SK-N-MC (cell line): ENCODE measurements around the gene SHISA7.
"Not testable (repeated sequence)": the region's sequence is repeated elsewhere in the genome, so short reads cannot be mapped to it uniquely, and the experiment has no call there.

ENCODE experiments used
- DNase-seq: peaks from one replicate; pipeline ENCODE4 v3.0.0-alpha.2; 2011; ENCODE audit warnings: low read depth, low spot score
- H3K27ac ChIP-seq: fragments of 200-600 bp; sonication (generic); 2 replicates; pipeline ENCODE4 v1.5.1; 2016; ENCODE audit warnings: mixed run types
- H3K36me3 ChIP-seq: fragments of 200-600 bp; sonication (generic); 2 replicates; pipeline ENCODE4 v1.6.1; 2017; ENCODE audit warnings: antibody characterized with exemption, low read length, mixed read lengths; ENCODE audit not compliant: insufficient read depth
- H3K4me3 ChIP-seq: fragments of 200-600 bp; sonication (generic); 2 replicates; pipeline ENCODE4 v1.5.1; 2016
- H3K9ac ChIP-seq: fragments of 200-600 bp; sonication (generic); 2 replicates; pipeline ENCODE4 v1.8.0; 2017; ENCODE audit warnings: mixed run types, mixed read lengths; ENCODE audit not compliant: insufficient read length
- H3K9me3 ChIP-seq: fragments of 200-600 bp; sonication (generic); 2 replicates; pipeline ENCODE4 v1.6.1; 2017; ENCODE audit warnings: low read depth, mild to moderate bottlenecking, antibody characterized with exemption, low read length, moderate library complexity, mixed read lengths
- EZH2 ChIP-seq: fragments of 200-600 bp; sonication (generic); IDR thresholded peaks from one replicate; pipeline ENCODE4 v1.6.1; 2017; ENCODE audit warnings: antibody characterized with exemption
- FOXP2 ChIP-seq: optimal IDR thresholded peaks from 2 replicates; pipeline ENCODE3; 2011; ENCODE audit warnings: mild to moderate bottlenecking, moderate library complexity; ENCODE audit not compliant: insufficient read depth; ENCODE audit errors: extremely low read length, control extremely low read depth
- POLR2AphosphoS5 ChIP-seq: IDR thresholded peaks from 2 replicates; pipeline ENCODE4 v1.6.1; 2012; ENCODE audit warnings: mild to moderate bottlenecking, low read depth, low read length, borderline replicate concordance

SHISA7 gene

DNA sequence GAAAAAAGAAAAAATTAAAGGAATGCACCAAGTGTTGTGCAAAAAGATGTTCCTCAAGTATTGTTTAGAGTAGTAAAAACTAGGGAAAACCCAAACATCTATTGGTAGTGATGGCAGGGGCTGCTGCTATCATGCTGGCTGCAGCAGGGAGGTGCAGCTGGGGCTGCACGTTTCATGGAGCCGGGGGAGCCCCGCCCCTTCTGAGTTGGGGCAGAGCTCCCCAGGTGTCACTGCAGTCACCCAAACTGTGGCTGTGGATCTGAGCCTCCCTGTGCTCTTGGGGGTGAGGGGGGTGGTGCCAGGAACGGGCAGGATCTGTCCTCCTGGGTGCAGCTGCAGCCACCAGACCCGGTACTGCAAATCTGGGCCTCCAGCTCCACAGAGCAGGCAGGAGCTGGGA lies 24.0 kb downstream of the SHISA7 start:
- H3K9me3 ChIP-seq = no peaks in the 10 kb centered on the region
- H3K9ac ChIP-seq = no peak overlapping the region
- no peak overlapping the region for H3K4me3 ChIP-seq
- H3K27ac ChIP-seq = no peak overlapping the region
- DNase-seq = no peak
- TF ChIP-seq POLR2AphosphoS5 (no peak), FOXP2 (no peak), EZH2 (no peak)
- no peaks in the 10 kb centered on the region for H3K36me3 ChIP-seq

DNA sequence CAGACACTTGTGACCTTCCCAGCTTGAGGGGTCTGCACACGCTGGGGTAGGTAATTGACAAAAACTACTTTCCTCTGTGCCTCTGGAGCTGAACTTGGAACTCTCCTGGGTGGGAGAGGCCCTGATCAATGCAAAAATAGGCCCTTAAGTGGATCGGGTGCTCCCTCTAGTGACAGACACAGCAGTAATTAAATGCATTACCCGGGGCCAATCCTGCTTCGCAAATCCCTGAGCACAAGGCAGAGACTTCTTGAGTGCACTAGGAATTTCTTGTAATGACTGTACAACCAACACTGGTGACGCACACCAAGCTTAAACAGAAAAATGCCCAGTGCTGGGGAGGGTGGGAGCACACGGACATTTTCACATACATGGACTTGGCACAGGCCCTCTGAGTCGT lies 24.9 kb downstream of the SHISA7 start:
- Histone ChIP-seq H3K36me3 (no peaks in the 10 kb centered on the region), H3K9ac (no peak overlapping the region), H3K27ac (no peak overlapping the region), H3K4me3 (no peak overlapping the region), H3K9me3 (no peaks in the 10 kb centered on the region)
- TF ChIP-seq EZH2 (no peak), POLR2AphosphoS5 (no peak), FOXP2 (no peak)
- peak; percentile 73 for DNase-seq

DNA sequence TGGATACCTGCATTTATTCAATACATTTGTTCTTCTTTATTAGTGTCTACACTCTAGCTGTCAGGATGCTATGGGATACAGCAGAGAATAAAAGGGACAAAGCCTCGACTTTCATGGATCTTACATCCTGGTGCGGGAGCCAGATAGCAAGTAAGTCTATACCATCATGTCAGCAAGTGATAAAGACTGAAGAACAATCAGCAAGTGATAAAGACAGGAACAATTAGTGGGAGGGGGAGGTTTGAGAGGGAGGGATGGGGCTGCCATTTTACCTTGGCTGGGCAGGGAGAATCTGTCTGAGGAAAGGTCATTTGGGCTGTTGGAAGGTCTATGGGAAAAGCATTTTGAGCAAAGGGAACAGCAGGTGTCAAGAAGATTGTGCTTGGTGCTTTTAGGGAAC lies 32.9 kb downstream of the SHISA7 start:
- no peak overlapping the region for H3K4me3 ChIP-seq
- no peak overlapping the region for H3K27ac ChIP-seq
- no peak for DNase-seq
- TF ChIP-seq EZH2 (no peak), FOXP2 (no peak), POLR2AphosphoS5 (no peak)
- no peaks in the 10 kb centered on the region for H3K9me3 ChIP-seq
- H3K9ac ChIP-seq = no peak overlapping the region
- H3K36me3 ChIP-seq = peaks cover 16% of the 10 kb centered on the region

DNA sequence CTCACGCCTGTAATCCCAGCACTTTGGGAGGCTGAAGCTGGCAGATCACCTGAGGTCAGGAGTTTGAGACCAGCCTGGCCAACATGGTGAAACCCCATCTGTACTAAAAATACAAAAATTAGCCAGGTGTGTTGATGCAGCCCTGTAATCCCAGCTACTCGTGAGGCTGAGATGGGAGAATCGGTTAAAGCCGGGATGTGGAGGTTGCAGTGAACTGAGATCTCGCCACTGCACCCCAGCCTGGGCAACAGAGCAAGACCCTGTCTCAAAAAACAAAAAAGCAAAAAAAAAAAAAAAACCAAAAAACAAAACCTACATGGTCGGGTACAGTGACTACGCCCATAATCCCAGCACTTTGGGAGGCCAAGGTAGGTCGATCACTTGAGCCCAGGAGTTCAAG lies 33.9 kb downstream of the SHISA7 start:
- H3K27ac ChIP-seq = peak overlapping the region; percentile 100; the same call in 1 of the 2 replicates
- not testable (repeated sequence) for DNase-seq, H3K9me3 ChIP-seq, H3K4me3 ChIP-seq, H3K9ac ChIP-seq
- H3K36me3 ChIP-seq = peaks cover 23% of the 10 kb centered on the region

DNA sequence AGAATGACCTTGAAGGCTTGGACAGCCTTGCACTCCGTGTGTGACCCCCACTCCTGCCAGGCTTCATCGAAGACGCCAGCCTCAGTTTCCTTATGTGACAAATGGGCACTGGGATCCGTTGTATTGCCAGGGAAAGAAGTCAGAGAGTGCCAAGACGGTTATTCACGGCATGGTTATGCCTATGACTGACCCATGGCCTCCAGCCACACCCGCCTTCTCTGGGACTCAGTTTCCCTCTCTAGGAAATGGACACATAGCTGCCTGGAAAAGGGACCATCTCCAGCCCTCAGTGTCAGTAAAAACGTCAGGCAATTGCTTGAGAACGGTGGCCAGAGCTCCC lies 34.6 kb downstream of the SHISA7 start:
- TF ChIP-seq POLR2AphosphoS5 (no peak), FOXP2 (no peak), EZH2 (no peak)
- Histone ChIP-seq H3K4me3 (peak overlapping the region; percentile 55), H3K27ac (peak overlapping the region; percentile 100), H3K36me3 (peaks cover 29% of the 10 kb centered on the region), H3K9me3 (no peaks in the 10 kb centered on the region), H3K9ac (peak overlapping the region; percentile 72)
- no peak for DNase-seq

DNA sequence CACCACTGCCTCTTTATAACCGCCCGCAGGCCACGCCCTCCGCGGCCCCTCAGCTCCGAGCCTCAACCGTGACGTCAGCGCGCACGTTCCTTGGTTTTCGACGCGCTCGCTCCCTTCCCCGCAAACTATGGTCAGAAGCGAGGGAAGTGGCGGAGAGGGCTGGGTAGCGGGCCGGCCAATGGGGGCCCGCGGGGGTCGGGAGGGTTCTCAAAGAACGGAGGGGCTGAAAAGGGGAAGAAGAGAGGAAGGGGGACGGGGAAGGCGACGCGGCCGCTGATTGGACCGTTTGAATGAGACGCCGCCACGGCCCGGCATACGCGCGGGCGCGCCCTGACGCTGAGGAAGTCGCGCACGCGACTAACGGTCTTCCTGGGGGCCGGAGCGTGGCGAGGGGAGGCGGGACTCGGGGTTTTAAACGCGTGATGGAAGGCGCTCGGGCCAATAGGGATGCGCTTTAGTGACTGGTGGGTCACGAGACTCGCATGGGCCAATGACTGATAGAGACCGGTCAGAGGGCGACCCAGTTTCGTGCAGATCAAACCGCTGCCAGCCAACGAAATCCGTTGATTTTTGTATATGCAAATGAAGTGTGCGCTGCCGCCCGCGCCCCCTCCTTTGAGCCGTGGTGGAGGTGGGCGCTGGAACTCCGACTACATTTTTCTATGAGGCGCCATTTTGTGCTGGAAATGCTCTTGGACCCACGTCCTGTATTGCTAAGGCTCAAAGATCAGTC lies 35.1 kb downstream of the SHISA7 start:
- peak; percentile 98 for DNase-seq
- Histone ChIP-seq H3K9me3 (no peaks in the 10 kb centered on the region), H3K36me3 (peaks cover 34% of the 10 kb centered on the region), H3K27ac (peak overlapping the region; percentile 100), H3K4me3 (peak overlapping the region; percentile 97), H3K9ac (peak overlapping the region; percentile 99)
- TF ChIP-seq FOXP2 (no peak), POLR2AphosphoS5 (no peak), EZH2 (no peak)

DNA sequence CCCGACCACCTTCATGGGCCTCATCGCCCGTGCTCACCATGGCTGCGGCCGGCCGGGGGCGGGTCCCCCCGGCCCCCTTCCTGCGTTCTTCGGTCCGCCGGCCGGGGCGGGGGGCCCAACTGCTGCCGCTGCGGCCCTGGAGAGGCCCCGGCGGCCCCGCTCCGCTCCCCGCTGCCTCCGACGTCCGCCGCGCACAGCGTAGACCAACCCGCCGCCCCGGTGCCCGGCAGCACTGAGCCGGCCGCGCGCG lies 35.6 kb downstream of the SHISA7 start, which contains the start of gene UBE2S:
Gene UBE2S (minus strand): TSS at position 239 of the 250 bp plus-strand sequence. CDS start 199 bp downstream, at position 40.
- DNase-seq, H3K9me3 ChIP-seq: not testable (repeated sequence)
- Histone ChIP-seq H3K9ac (peak within 1 kb of the TSS; percentile 99), H3K36me3 (peaks cover 39% of the 10 kb centered on the region), H3K27ac (peak within 1 kb of the TSS; percentile 100), H3K4me3 (peak within 1 kb of the TSS; percentile 97)
- TF ChIP-seq POLR2AphosphoS5 = peak; percentile 96

DNA sequence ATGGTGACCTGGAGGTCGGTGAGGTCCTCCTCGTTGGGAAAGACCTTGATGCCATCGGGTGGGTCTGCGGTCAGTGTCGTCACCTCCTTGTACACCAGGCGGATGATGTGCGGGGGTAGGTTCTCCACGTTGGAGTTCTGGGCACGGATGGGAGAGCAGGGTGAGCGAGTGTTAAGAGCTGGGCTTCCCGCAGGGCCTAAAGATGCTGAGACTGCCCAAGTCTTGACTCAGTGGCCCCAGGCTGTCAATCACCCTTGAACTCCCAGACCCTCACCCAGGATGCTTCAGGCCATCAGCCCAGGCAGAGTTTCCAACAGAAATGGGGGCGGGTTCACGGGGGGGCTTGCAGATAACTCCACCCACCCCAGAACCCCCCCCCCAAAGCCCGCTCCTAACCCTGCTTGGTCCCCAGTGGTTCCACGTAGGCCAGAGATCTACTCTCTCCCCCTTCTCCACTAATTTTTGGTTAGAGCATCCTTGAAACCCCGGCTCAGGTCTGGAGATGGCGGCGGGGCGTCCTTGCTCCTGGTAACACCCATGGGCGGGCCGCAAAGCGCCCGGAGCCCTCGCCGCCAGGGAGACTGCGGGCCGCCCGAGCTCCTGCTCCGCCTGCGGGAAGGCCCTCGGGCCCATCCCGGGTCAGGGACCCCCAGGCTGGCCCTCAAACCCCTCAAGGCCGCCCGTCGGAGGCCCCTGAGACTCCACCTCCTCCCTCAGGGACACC lies 36.1 kb downstream of the SHISA7 start:
- H3K27ac ChIP-seq = peak overlapping the region; percentile 100
- H3K4me3 ChIP-seq = peak overlapping the region; percentile 97
- no peak for DNase-seq
- H3K36me3 ChIP-seq = peaks cover 44% of the 10 kb centered on the region
- H3K9me3 ChIP-seq = no peaks in the 10 kb centered on the region
- no peak for TF ChIP-seq EZH2
- no peak for TF ChIP-seq POLR2AphosphoS5
- no peak for TF ChIP-seq FOXP2
- peak overlapping the region; percentile 99 for H3K9ac ChIP-seq

DNA sequence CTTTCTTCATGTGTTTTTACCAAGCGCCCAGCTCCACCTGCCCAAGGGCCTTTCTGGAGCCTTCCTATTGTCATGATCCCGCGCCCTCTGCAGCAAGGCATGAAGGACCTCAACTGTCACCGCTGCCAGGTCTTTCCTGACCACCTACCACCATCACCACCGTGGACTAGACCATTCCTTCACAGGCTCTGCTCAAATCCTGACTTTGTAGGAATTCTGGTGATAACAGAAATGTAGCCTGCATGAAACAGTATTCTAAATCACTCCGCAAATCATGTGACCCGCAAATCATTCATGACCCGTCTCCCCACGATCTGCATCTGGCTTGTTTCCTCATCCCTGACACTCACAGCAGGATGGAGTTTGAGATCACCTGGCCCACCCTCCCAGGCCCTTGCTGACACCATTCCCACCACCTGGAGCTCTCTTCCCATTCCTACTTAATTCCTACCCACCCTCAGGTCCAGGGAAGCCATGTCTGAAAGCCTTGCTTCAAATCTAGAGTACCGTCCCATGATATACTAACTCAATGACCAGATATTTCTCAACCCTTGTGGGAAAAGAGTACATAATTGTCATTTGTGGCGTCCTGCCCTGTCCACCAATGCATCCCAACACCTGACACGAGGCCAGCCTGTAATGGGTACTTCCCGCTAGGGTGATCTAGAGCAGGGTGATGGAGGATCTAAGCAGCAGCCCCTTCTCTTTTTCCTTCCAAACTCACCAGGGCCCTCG lies 36.8 kb downstream of the SHISA7 start:
- H3K27ac ChIP-seq = no peak overlapping the region
- H3K9me3 ChIP-seq = no peaks in the 10 kb centered on the region
- DNase-seq = no peak
- peak overlapping the region; percentile 97 for H3K4me3 ChIP-seq
- TF ChIP-seq EZH2 (no peak), POLR2AphosphoS5 (no peak; the same call in 1 of the 2 replicates), FOXP2 (no peak)
- H3K9ac ChIP-seq = peak overlapping the region; percentile 99
- peaks cover 50% of the 10 kb centered on the region for H3K36me3 ChIP-seq
